ENCODE results near the gene ASTE1.
"Not testable (repeated sequence)": the region's sequence is repeated elsewhere in the genome, so short reads cannot be mapped to it uniquely, and the experiment has no call there.

ASTE1 gene

GRCh38 chr3:131026321-131027151 lies at the start of gene ASTE1, which contains the start of gene NEK11:
Gene ASTE1, minus strand, starts transcription at chr3:131026825. Its CDS starts 1,519 bp downstream, at chr3:131025306.
Gene NEK11, plus strand, starts transcription at chr3:131026877. Its CDS starts 2,832 bp downstream, at chr3:131029709.
- peak; percentile 80 to 84 for DNase-seq (ENCODE audit: low read depth in 2 of 2)

GRCh38 chr3:131075632-131076328 lies 49.2 kb upstream of the ASTE1 start:
- no peak for DNase-seq (ENCODE audit: low read depth in 2 of 2)

GRCh38 chr3:131072845-131073244 lies 46.2 kb upstream of the ASTE1 start:
- no peak for DNase-seq (ENCODE audit: low read depth in 2 of 2)

GRCh38 chr3:131072099-131072559 lies 45.5 kb upstream of the ASTE1 start:
- DNase-seq (ENCODE audit: low read depth in 2 of 2) = no peak

- no peak for DNase-seq (ENCODE audit: low read depth in 2 of 2)
Measured at GRCh38 chr3:131067983-131068382, 41.4 kb upstream of the ASTE1 start.

GRCh38 chr3:131053043-131053859 lies 26.6 kb upstream of the ASTE1 start:
- no peak for DNase-seq (ENCODE audit: low read depth in 2 of 2)

GRCh38 chr3:131050001-131050400 lies 23.4 kb upstream of the ASTE1 start:
- no peak for DNase-seq (ENCODE audit: low read depth in 2 of 2)

- DNase-seq (ENCODE audit: low read depth in 2 of 2) = no peak
Measured at GRCh38 chr3:131048030-131048429, 21.4 kb upstream of the ASTE1 start.

GRCh38 chr3:131047582-131047981 lies 21.0 kb upstream of the ASTE1 start:
- no peak for DNase-seq (ENCODE audit: low read depth in 2 of 2)

- DNase-seq (ENCODE audit: low read depth in 2 of 2) = not testable (repeated sequence)
Measured at GRCh38 chr3:131042271-131042985, 15.8 kb upstream of the ASTE1 start.

- DNase-seq (ENCODE audit: low read depth in 2 of 2) = no peak
Measured at GRCh38 chr3:131038326-131038725, 11.7 kb upstream of the ASTE1 start.

GRCh38 chr3:131036986-131037385 lies 10.4 kb upstream of the ASTE1 start:
- no peak for DNase-seq (ENCODE audit: low read depth in 2 of 2)

GRCh38 chr3:131036200-131036816 lies 9.7 kb upstream of the ASTE1 start:
- DNase-seq (ENCODE audit: low read depth in 2 of 2) = no peak

GRCh38 chr3:131033480-131034080 lies 7.0 kb upstream of the ASTE1 start:
- peak in 1 of 2 donors; percentile 12 for DNase-seq (ENCODE audit: low read depth in 2 of 2)

GRCh38 chr3:131031660-131032059 lies 5.0 kb upstream of the ASTE1 start:
- no peak for DNase-seq (ENCODE audit: low read depth in 2 of 2)

- DNase-seq (ENCODE audit: low read depth in 2 of 2) = no peak
Measured at GRCh38 chr3:131028844-131029243, 2.2 kb upstream of the ASTE1 start.

- DNase-seq (ENCODE audit: low read depth in 2 of 2) = no peak
Measured at GRCh38 chr3:131025539-131025938, 1.1 kb downstream of the ASTE1 start.

- no peak for DNase-seq (ENCODE audit: low read depth in 2 of 2)
Measured at GRCh38 chr3:131020122-131020693, 6.4 kb downstream of the ASTE1 start.

GRCh38 chr3:131018970-131019369 lies 7.7 kb downstream of the ASTE1 start:
- DNase-seq (ENCODE audit: low read depth in 2 of 2) = no peak

GRCh38 chr3:131009698-131010097 lies 16.9 kb downstream of the ASTE1 start:
- DNase-seq (ENCODE audit: low read depth in 2 of 2) = no peak

Data from activated CD4-positive, alpha-beta T cell treated with anti-CD3 and anti-CD28 coated beads for 24 hours (primary cell).